GM19351 (cell line): ENCODE data around the gene PDZRN4.

Source experiments
- ATAC-seq: cut with Tn5 transposase; IDR thresholded peaks from one replicate; pipeline ENCODE4 v1.9.1; 2021; ENCODE audit warnings: mild to moderate bottlenecking, moderate library complexity; ENCODE audit not compliant: unreplicated experiment

PDZRN4 gene

GRCh38 chr12:41497409-41497808, 309.3 kb downstream of the PDZRN4 start:
- ATAC-seq, result no peak

GRCh38 chr12:41504976-41505375, 316.9 kb downstream of the PDZRN4 start:
- no peak for ATAC-seq

- ATAC-seq, result no peak
These were observed 319.2 kb downstream of the PDZRN4 start for GRCh38 chr12:41507286-41507685.

GRCh38 chr12:41509271-41510055, 321.3 kb downstream of the PDZRN4 start:
- ATAC-seq, result no peak

- ATAC-seq, result no peak
These were observed 322.4 kb downstream of the PDZRN4 start for GRCh38 chr12:41510470-41510869.

GRCh38 chr12:41511247-41511646, 323.1 kb downstream of the PDZRN4 start:
- ATAC-seq, result no peak

- ATAC-seq, result no peak
These were observed 324.4 kb downstream of the PDZRN4 start for GRCh38 chr12:41512497-41512896.

GRCh38 chr12:41514021-41514777, 326.1 kb downstream of the PDZRN4 start:
- no peak for ATAC-seq

GRCh38 chr12:41514907-41515306, 326.8 kb downstream of the PDZRN4 start:
- no peak for ATAC-seq

- ATAC-seq, result no peak
These were observed 327.8 kb downstream of the PDZRN4 start for GRCh38 chr12:41515953-41516352.

GRCh38 chr12:41520869-41521268, 332.7 kb downstream of the PDZRN4 start:
- no peak for ATAC-seq

- ATAC-seq, result peak; percentile 63
These were observed 333.8 kb downstream of the PDZRN4 start for GRCh38 chr12:41521872-41522379.

GRCh38 chr12:41527062-41527461, 338.9 kb downstream of the PDZRN4 start:
- ATAC-seq, result no peak

- no peak for ATAC-seq
These were observed 339.5 kb downstream of the PDZRN4 start for GRCh38 chr12:41527534-41528116.

GRCh38 chr12:41528874-41529273, 340.8 kb downstream of the PDZRN4 start:
- ATAC-seq, result no peak

- no peak for ATAC-seq
These were observed 342.3 kb downstream of the PDZRN4 start for GRCh38 chr12:41530441-41530840.

- no peak for ATAC-seq
These were observed 343.2 kb downstream of the PDZRN4 start for GRCh38 chr12:41531147-41531829.

GRCh38 chr12:41532072-41532471, 344.0 kb downstream of the PDZRN4 start:
- ATAC-seq, result no peak

- peak; percentile 65 for ATAC-seq
These were observed 348.8 kb downstream of the PDZRN4 start for GRCh38 chr12:41536813-41537490.

- no peak for ATAC-seq
These were observed 349.4 kb downstream of the PDZRN4 start for GRCh38 chr12:41537522-41537921.
